GM12878 (cell line): Measurements from ENCODE around the gene BHLHE23. TPM values are rescaled to one million over a fixed set of nuclear protein-coding genes. Genes with fewer than 3 reads are reported as not detected.

ENCODE experiments used
- ATAC-seq: fragments of 200-7000 bp; cut with Tn5 transposase; 3 replicates; pipeline ENCODE4 v1.9.1; 2020; ENCODE audit warnings: mild to moderate bottlenecking, moderate library complexity
- BruUV-seq: library from RNA; stranded (reverse); fragments of 400-500 nt; replicated peaks from 2 replicates; lab custom pipeline; 2021; lab: Mats Ljungman, UMichigan
- CTCF ChIA-PET: fragments of 300-600 bp; sonication (Branson Sonifier 250); formaldehyde crosslinking; extraction: SDS; loops from one replicate; lab custom pipeline; 2021; ENCODE audit warnings: inconsistent platforms; lab: Yijun Ruan, JAX
- POLR2A ChIA-PET: fragments of 350-600 bp; formaldehyde crosslinking; extraction: SDS; loops from one replicate; lab custom pipeline; 2021; ENCODE audit warnings: inconsistent platforms; lab: Charles Lee
- RAD21 ChIA-PET: fragments of 300-600 bp; sonication (Branson Sonifier 250); formaldehyde crosslinking; loops from one replicate; lab custom pipeline; 2023; ENCODE audit warnings: antibody characterized with exemption; ENCODE audit not compliant: unreplicated experiment; lab: Charles Lee
- SMC1A ChIA-PET: fragments of 300-600 bp; sonication (Branson Sonifier 250); formaldehyde crosslinking; loops from one replicate; lab custom pipeline; 2023; ENCODE audit not compliant: unreplicated experiment, uncharacterized antibody; lab: Charles Lee
- DNase-seq: peaks from one replicate; pipeline ENCODE4 v3.0.0-alpha.2; 2011; ENCODE audit warnings: low read depth, low spot score
- FAIRE-seq: peaks from 3 replicates; lab custom pipeline; 2011; peaks lifted over from hg19 to GRCh38; lab: Jason Lieb, UNC
- H2AFZ ChIP-seq: 2 replicates; pipeline ENCODE4 v1.6.0; 2011; ENCODE audit warnings: low read depth, low read length, control low read depth; ENCODE audit not compliant: control insufficient read depth
- H3K27ac ChIP-seq: 2 replicates; pipeline ENCODE4 v1.5.1; 2011; ENCODE audit warnings: control low read depth; ENCODE audit not compliant: control insufficient read depth, insufficient read depth
- H3K27me3 ChIP-seq, 2 experiments: replicated peaks in 1 of 2; 2 replicates each; pipeline versions ENCODE4 v1.6.0 to v1.6.1; 2011; ENCODE audit warnings: low read length in 1 of 2; ENCODE audit not compliant: control insufficient read depth in 2 of 2, insufficient read depth in 2 of 2
- H3K36me3 ChIP-seq, 2 experiments: 2 replicates each; pipeline ENCODE4 v1.5.1; 2011; ENCODE audit warnings: low read length in 1 of 2; ENCODE audit not compliant: control insufficient read depth in 2 of 2, insufficient read depth in 2 of 2
- H3K4me1 ChIP-seq: 2 replicates; pipeline ENCODE4 v1.6.1; 2011; ENCODE audit warnings: mild to moderate bottlenecking, low read length, moderate library complexity, mixed read lengths; ENCODE audit not compliant: control insufficient read depth, insufficient read depth
- H3K4me2 ChIP-seq: 2 replicates; pipeline ENCODE4 v1.6.0; 2011; ENCODE audit warnings: control low read depth; ENCODE audit not compliant: control insufficient read depth, insufficient read depth
- H3K4me3 ChIP-seq: fragments of 200-600 bp; sonication (generic); 2 replicates; pipeline ENCODE4 v1.5.1; 2016
- H3K79me2 ChIP-seq: 2 replicates; pipeline ENCODE4 v1.6.0; 2011; ENCODE audit warnings: low read length; ENCODE audit not compliant: control insufficient read depth, insufficient read depth
- H3K9ac ChIP-seq: 2 replicates; pipeline ENCODE4 v1.8.0; 2011; ENCODE audit warnings: low read length, control low read depth, mixed read lengths; ENCODE audit not compliant: control insufficient read depth, insufficient read depth
- H3K9me3 ChIP-seq: replicated peaks from 3 replicates; pipeline ENCODE4 v1.5.1; 2011; ENCODE audit warnings: mild to moderate bottlenecking, low read length; ENCODE audit not compliant: control insufficient read depth, insufficient read depth
- H4K20me1 ChIP-seq: 2 replicates; pipeline ENCODE4 v1.6.0; 2011; ENCODE audit not compliant: control insufficient read depth, insufficient read depth
- BACH1 ChIP-seq: fragments of 450-650 bp; IDR thresholded peaks from 2 replicates; pipeline ENCODE4 v1.6.1; 2017; ENCODE audit warnings: mild to moderate bottlenecking, borderline replicate concordance
- BHLHE40 ChIP-seq, 2 experiments: fragments of 450-650 bp in 1 of 2; IDR thresholded peaks; 2 replicates each; pipeline ENCODE4 v1.6.1; 2011 to 2017; ENCODE audit warnings: low read depth in 2 of 2, borderline replicate concordance in 1 of 2, improper control_type of control experiment in 1 of 2, low read length in 1 of 2, mild to moderate bottlenecking in 1 of 2
- CHD4 ChIP-seq: fragments of 200-600 bp; sonication (generic); IDR thresholded peaks from 2 replicates; pipeline ENCODE4 v1.6.1; 2016; ENCODE audit warnings: mild to moderate bottlenecking
- EP300 ChIP-seq, 2 experiments: fragments of 150-350 bp in 1 of 2; IDR thresholded peaks; 2 replicates each; pipeline ENCODE4 v1.6.1; 2011 to 2012; ENCODE audit warnings: low read depth in 2 of 2, low read length in 2 of 2, borderline replicate concordance in 1 of 2, improper control_type of control experiment in 1 of 2, inconsistent platforms in 1 of 2; ENCODE audit not compliant: control insufficient read depth in 1 of 2
- GABPA ChIP-seq: IDR thresholded peaks from 2 replicates; pipeline ENCODE4 v1.6.1; 2014; ENCODE audit warnings: antibody characterized with exemption, low read depth, mild to moderate bottlenecking, inconsistent platforms
- IKZF2 ChIP-seq, 2 experiments: fragments of 450-650 bp; IDR thresholded peaks; 2 replicates each; pipeline ENCODE4 v1.6.1; 2017; ENCODE audit warnings: mild to moderate bottlenecking in 2 of 2, moderate library complexity in 2 of 2
- POLR2A ChIP-seq: IDR thresholded peaks from 2 replicates; pipeline ENCODE4 v1.6.1; 2011; ENCODE audit warnings: low read depth, mild to moderate bottlenecking, low read length
- RUNX3 ChIP-seq: IDR thresholded peaks from 2 replicates; pipeline ENCODE4 v1.6.1; 2012; ENCODE audit warnings: low read length, inconsistent platforms
- ZNF207 ChIP-seq: fragments of 450-650 bp; IDR thresholded peaks from 2 replicates; pipeline ENCODE4 v1.6.1; 2014; ENCODE audit warnings: antibody characterized with exemption, mild to moderate bottlenecking, borderline replicate concordance
- ZNF384 ChIP-seq: IDR thresholded peaks from 2 replicates; pipeline ENCODE4 v1.6.1; 2012; ENCODE audit warnings: low read depth, mild to moderate bottlenecking, low read length, improper control_type of control experiment, borderline replicate concordance
- WGBS: methylation state at CpG from one replicate; pipeline ENCODE4 v1.1.6; 2016; ENCODE audit warnings: low lambda C conversion rate; ENCODE audit not compliant: insufficient replicate concordance, insufficient coverage; ENCODE audit errors: missing lambda C conversion rate; 5-methylcytosine and 5-hydroxymethylcytosine counted together
- in situ Hi-C: fragments of 300-500 bp; cut with MboI; formaldehyde crosslinking; loops from 9 replicates; pipeline ENCODE4 v1.14.3; 2018; ENCODE audit warnings: mixed read lengths
- intact Hi-C: fragments of 100-400 bp; cut with micrococcal nuclease; formaldehyde crosslinking; loops from one replicate; pipeline ENCODE4 v1.14.2; 2022; ENCODE audit not compliant: unreplicated experiment
- polyA plus RNA-seq, 11 experiments: library from polyadenylated mRNA; depleted of rRNA in 4 of 11; unstranded in 6 of 11; stranded (reverse) in 5 of 11; fragments of >200 nt; fragmentation: Nextera tagmentation in 4 of 11; fragmentation: Illumina TruSeq in 1 of 11; extraction: Ambion mirVana in 4 of 11; extraction: Trizol in 1 of 11; gene quantifications; 1 replicate in 1 of 11; 2 replicates in 10 of 11; pipeline versions ENCODE4 v1.2.1 to v1.2.3, GENCODE V29; 2011 to 2016; ENCODE audit warnings: inconsistent platforms in 2 of 11, missing spikeins in 2 of 11, low read depth in 1 of 11
- total RNA-seq, 4 experiments: library from RNA; depleted of rRNA in 3 of 4; stranded (reverse); fragments of >200 nt in 3 of 4; fragmentation: Illumina TruSeq in 1 of 4; extraction: Trizol in 1 of 4; gene quantifications; 2 replicates each; pipeline versions ENCODE4 v1.2.1 to v1.2.3, GENCODE V29; 2013 to 2021

BHLHE23 gene
- total and polyA plus RNA-seq, 10 of the 15 experiments (the other 5 are each of a cell fraction or from before 2014, with no cell fraction given), result 0.28 to 0.33 TPM; not detected in 8

DNA sequence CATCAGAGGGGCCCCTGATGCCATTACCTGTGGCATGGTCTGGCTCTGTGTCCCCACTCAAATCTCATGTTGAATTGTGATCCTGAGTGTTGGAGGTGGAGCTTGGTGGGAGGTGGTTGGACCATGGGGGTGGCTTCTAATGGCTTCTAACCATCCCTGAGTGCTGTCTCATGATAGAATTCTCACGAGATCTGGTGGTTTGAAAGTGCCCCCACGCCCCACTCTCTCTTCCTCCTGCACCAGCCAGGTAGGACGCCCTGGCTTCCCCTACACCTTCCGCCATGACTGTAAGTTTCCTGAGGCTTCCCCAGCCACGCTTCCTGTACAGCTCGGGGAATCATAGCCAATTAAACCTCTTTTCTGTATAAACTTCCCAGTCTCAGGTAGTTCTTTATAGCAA lies 14.9 kb downstream of the BHLHE23 start:
- no peaks in the 10 kb centered on the region; a peak in 1 of 4 replicates for H3K27me3 ChIP-seq
- in situ Hi-C loops (no loop called here), intact Hi-C loops (no loop called here)
- no TSS peak for BruUV-seq
- H4K20me1 ChIP-seq, result no peaks in the 10 kb centered on the region
- CTCF ChIA-PET, result interaction anchor here (0.8 kb wide), 1 partner anchor 20 kb away, joined by 3 read pairs; no protein-coding TSS in a partner anchor
- FAIRE-seq (no peak), DNase-seq (no peak), ATAC-seq (peak; percentile 45)
- POLR2A ChIA-PET, result no interaction called here
- H3K4me3 ChIP-seq, result no peak overlapping the region
- SMC1A ChIA-PET, result interaction anchor here (1.2 kb wide), 1 partner anchor 33 kb away, joined by 3 read pairs; no protein-coding TSS in a partner anchor
- no peaks in the 10 kb centered on the region for H3K9me3 ChIP-seq
- no peak overlapping the region for H2AFZ ChIP-seq
- H3K79me2 ChIP-seq, result no peaks in the 10 kb centered on the region
- H3K36me3 ChIP-seq, result no peaks in the 10 kb centered on the region
- TF ChIP-seq RUNX3 (0 out of 2 replicates have a peak, but pooled peaks have one; percentile 9), BHLHE40 (IDR thresholded peaks at IDR 0.05; ENCODE audit: borderline replicate concordance in 1 of 2, low read depth in 2 of 2, low read length in 1 of 2) (peak in 1 of 2 experiments; percentile 43; a peak in 1 of 4 replicates), IKZF2 (IDR thresholded peaks at IDR 0.05) (no peak)
- RAD21 ChIA-PET, result interaction anchor here (1.4 kb wide), 1 partner anchor 14 kb away, joined by 3 read pairs; no protein-coding TSS in a partner anchor
- 1% methylated on average over 6 of the region's 6 CpGs for WGBS
- no peak overlapping the region for H3K4me2 ChIP-seq
- H3K4me1 ChIP-seq, result peaks cover 6% of the 10 kb centered on the region; the same call in 1 of the 2 replicates
- H3K9ac ChIP-seq, result no peak overlapping the region
- no peak overlapping the region for H3K27ac ChIP-seq

- ChIA-PET SMC1A (interaction anchor here (1.2 kb wide), 1 partner anchor 34 kb away, joined by 3 read pairs; no protein-coding TSS in a partner anchor), CTCF (interaction anchor here (0.7 to 0.8 kb wide), 2 partner anchors 11 to 19 kb away, joined by 3 read pairs; no protein-coding TSS in a partner anchor), POLR2A (interaction anchor here (0.9 to 1.4 kb wide), 2 partner anchors 11 to 13 kb away, joined by 5 read pairs; no protein-coding TSS in a partner anchor), RAD21 (no interaction called here)
- FAIRE-seq (no peak), DNase-seq (no peak), ATAC-seq (no peak)
- Histone ChIP-seq H3K4me3 (no peak overlapping the region), H3K4me2 (no peak overlapping the region), H3K27me3 (no peaks in the 10 kb centered on the region; a peak in 1 of 4 replicates), H3K4me1 (peaks cover 6% of the 10 kb centered on the region; the same call in 1 of the 2 replicates), H2AFZ (no peak overlapping the region), H4K20me1 (no peaks in the 10 kb centered on the region), H3K79me2 (no peaks in the 10 kb centered on the region), H3K9ac (no peak overlapping the region), H3K27ac (no peak overlapping the region), H3K36me3 (no peaks in the 10 kb centered on the region), H3K9me3 (no peaks in the 10 kb centered on the region)
- no TSS peak for BruUV-seq
- TF ChIP-seq ZNF384, result no peak
- TF ChIP-seq CHD4, result no peak
- TF ChIP-seq ZNF207, result no peak
- TF ChIP-seq BACH1, result no peak
- no peak for TF ChIP-seq GABPA
- TF ChIP-seq POLR2A, result no peak
- no peak for TF ChIP-seq EP300 (IDR thresholded peaks at IDR 0.05; ENCODE audit: borderline replicate concordance in 1 of 2, control insufficient read depth in 1 of 2, low read depth in 2 of 2, low read length in 2 of 2)
- in situ Hi-C loops, result no loop called here
- intact Hi-C loops, result no loop called here
- 66% methylated on average over 13 of the region's 13 CpGs for WGBS
Observed at GRCh38 chr20:62991196-62991807, 15.5 kb downstream of the BHLHE23 start.
